ENCODE results near the gene GTF2H2C_2.
"Not testable (repeated sequence)": the region's sequence is repeated elsewhere in the genome, so short reads cannot be mapped to it uniquely, and the experiment has no call there.

GTF2H2C_2 gene

GRCh38 chr5:70415117-70415516 is at the start of gene GTF2H2C_2:
Gene GTF2H2C_2 (plus strand): TSS chr5:70415368.
- DNase-seq (ENCODE audit: low spot score), result not testable (repeated sequence)

GRCh38 chr5:70400984-70401686 is 14.0 kb upstream of the GTF2H2C_2 start:
- DNase-seq (ENCODE audit: low spot score), result not testable (repeated sequence)

GRCh38 chr5:70421322-70421721 is 6.2 kb downstream of the GTF2H2C_2 start:
- not testable (repeated sequence) for DNase-seq (ENCODE audit: low spot score)

GRCh38 chr5:70423215-70423614 is 8.0 kb downstream of the GTF2H2C_2 start:
- DNase-seq (ENCODE audit: low spot score), result not testable (repeated sequence)

- DNase-seq (ENCODE audit: low spot score), result not testable (repeated sequence)
Measured at GRCh38 chr5:70438518-70438917, 23.4 kb downstream of the GTF2H2C_2 start.

GRCh38 chr5:70449565-70449964 is 34.4 kb downstream of the GTF2H2C_2 start:
- not testable (repeated sequence) for DNase-seq (ENCODE audit: low spot score)

GRCh38 chr5:70451249-70451984 is 36.2 kb downstream of the GTF2H2C_2 start:
- DNase-seq (ENCODE audit: low spot score), result not testable (repeated sequence)

- DNase-seq (ENCODE audit: low spot score), result not testable (repeated sequence)
Measured at GRCh38 chr5:70457093-70457492, 41.9 kb downstream of the GTF2H2C_2 start.

GRCh38 chr5:70459188-70459587 is 44.0 kb downstream of the GTF2H2C_2 start:
- DNase-seq (ENCODE audit: low spot score), result not testable (repeated sequence)

GRCh38 chr5:70461984-70462383 is 46.8 kb downstream of the GTF2H2C_2 start:
- DNase-seq (ENCODE audit: low spot score), result not testable (repeated sequence)

- not testable (repeated sequence) for DNase-seq (ENCODE audit: low spot score)
Measured at GRCh38 chr5:70464019-70464637, 49.0 kb downstream of the GTF2H2C_2 start.

- not testable (repeated sequence) for DNase-seq (ENCODE audit: low spot score)
Measured at GRCh38 chr5:70469926-70470509, 54.9 kb downstream of the GTF2H2C_2 start.
